ENCODE measurements around the gene EARS2.
"Not testable (repeated sequence)": the region's sequence is repeated elsewhere in the genome, so short reads cannot be mapped to it uniquely, and the experiment has no call there.

DNA sequence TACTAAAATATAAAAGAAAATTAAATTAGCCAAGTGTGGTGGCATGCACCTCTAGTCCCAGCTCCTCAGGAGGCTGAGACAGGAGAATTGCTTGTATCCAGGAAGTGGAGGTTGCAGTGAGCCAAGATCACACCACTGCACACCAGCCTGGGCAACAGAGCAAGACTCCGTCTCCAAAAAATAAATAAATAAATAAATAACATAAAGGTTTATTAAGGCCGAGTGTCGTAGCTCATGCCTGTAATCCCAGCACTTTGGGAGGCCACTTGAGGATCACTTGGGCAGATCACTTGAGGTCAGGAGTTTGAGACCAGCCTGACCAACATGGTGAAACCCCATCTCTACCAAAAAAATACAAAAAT, 16.4 kb downstream of the EARS2 start:
- TF ChIP-seq, protein P1, sequence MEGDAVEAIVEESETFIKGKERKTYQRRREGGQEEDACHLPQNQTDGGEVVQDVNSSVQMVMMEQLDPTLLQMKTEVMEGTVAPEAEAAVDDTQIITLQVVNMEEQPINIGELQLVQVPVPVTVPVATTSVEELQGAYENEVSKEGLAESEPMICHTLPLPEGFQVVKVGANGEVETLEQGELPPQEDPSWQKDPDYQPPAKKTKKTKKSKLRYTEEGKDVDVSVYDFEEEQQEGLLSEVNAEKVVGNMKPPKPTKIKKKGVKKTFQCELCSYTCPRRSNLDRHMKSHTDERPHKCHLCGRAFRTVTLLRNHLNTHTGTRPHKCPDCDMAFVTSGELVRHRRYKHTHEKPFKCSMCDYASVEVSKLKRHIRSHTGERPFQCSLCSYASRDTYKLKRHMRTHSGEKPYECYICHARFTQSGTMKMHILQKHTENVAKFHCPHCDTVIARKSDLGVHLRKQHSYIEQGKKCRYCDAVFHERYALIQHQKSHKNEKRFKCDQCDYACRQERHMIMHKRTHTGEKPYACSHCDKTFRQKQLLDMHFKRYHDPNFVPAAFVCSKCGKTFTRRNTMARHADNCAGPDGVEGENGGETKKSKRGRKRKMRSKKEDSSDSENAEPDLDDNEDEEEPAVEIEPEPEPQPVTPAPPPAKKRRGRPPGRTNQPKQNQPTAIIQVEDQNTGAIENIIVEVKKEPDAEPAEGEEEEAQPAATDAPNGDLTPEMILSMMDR (IDR thresholded peaks at IDR 0.05) = not testable (repeated sequence)
- TF ChIP-seq POLR2A (IDR thresholded peaks at IDR 0.05) = not testable (repeated sequence)

Measured in adrenal gland (tissue), 5 donors.